Erythroblast (primary cell): Measurements from ENCODE around the gene EYS.
"Not testable (repeated sequence)": the region's sequence is repeated elsewhere in the genome, so short reads cannot be mapped to it uniquely, and the experiment has no call there.

Experiments
- DNase-seq, 2 experiments: peaks; one replicate each; lab custom pipeline; 2025; lab: John Stamatoyannopoulos, UW
- GATA1 ChIP-seq: IDR thresholded peaks from 2 replicates; pipeline ENCODE4 v1.6.1; 2011; ENCODE audit warnings: low read depth, mild to moderate bottlenecking, control low read depth, low read length, moderate library complexity
- POLR2A ChIP-seq: IDR thresholded peaks from 2 replicates; pipeline ENCODE4 v1.6.1; 2011; ENCODE audit warnings: mild to moderate bottlenecking, low read length

The EYS gene

DNA sequence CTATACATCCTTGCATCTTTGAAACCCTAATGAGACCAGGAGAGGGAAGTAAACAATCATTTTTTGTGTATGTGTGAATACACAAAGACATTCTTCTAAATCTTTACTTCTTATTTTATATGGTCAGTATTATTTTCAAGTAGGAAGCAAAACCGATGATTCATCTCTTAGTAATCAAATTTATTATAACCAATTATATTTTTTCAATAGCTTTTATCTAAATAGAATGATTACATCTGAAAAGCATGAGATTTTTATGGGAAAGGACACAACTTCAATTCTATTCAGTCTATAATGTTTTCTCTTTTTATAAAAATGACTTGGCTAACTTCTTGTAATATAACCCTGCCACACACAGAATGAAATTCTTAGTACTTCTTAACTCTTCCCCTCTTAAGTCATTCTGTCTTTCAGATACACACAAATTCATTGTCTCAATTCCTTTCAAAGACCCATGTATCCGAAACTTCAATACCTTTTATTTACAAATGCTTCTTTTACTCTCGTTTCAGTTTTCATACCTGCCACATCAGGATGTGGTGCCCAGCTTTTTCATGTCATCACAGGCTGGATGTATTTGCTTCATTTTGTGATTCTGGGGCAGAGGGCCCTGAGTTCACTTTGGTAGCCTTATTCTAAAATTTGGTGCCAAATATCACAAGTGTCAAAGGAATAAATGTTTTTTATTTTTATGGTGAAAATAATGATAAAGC is 1844.4 kb downstream of the EYS start:
- no peak for DNase-seq
- no peak for TF ChIP-seq POLR2A
- TF ChIP-seq GATA1 = no peak

DNA sequence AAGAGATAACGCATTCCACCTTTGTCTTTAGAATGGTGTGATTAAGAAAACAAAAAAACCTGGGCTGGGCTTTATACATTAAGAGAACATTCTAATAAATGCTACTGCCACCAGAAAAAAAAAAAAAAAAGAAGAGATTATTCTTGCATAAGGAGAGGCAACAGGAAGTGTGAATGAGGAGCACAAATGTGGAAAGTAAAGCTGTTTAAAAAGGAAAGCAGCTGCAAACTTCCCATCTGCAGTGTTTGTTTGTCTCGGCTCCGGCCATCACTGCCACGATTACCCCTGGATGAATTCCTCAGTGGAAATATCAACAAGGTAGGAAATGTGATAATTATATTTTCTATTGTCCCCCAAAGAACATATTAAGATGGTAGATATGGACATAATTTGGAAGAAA is 1847.5 kb downstream of the EYS start:
- no peak for DNase-seq
- TF ChIP-seq GATA1 (no peak), POLR2A (no peak)

DNA sequence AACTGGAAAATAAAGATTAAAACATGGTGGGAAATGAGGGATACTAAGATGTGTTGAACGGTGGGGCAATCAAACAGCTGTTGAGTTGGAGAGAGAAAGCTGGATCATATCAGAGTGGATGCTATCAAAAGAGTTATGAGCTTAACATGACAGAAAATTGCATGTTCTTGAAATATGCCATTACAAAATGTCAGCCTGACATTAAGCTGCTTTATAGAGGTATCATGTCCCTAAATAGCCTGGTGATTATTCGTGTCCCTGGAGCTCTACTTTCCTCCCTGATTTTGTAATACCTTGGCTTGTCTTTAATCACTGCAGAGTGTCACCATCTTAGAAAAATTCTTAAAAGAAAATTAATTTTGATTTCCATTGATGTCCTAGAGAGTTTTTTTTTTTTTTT is 1848.3 kb downstream of the EYS start:
- DNase-seq = no peak
- TF ChIP-seq POLR2A (no peak), GATA1 (no peak)

DNA sequence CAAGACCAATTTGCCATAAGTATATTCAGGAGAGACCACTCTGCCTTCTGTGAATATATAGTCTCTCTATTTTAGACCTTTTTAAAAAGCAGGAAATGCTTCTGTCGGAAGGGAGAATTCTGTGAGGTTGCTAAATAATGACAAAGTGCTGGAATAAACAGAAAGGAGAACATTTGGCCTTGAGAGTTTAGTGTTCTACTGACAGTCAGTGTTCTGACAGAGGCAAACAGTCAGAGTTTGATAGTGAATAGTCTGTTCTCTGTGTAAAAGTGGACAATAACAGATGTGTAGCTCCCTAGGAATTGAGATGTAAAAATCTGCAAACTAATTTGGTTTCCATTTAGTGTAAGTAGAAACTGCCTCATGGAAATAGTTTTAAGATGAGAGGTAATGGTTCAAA is 1850.8 kb downstream of the EYS start:
- TF ChIP-seq POLR2A (no peak), GATA1 (no peak)
- no peak for DNase-seq

DNA sequence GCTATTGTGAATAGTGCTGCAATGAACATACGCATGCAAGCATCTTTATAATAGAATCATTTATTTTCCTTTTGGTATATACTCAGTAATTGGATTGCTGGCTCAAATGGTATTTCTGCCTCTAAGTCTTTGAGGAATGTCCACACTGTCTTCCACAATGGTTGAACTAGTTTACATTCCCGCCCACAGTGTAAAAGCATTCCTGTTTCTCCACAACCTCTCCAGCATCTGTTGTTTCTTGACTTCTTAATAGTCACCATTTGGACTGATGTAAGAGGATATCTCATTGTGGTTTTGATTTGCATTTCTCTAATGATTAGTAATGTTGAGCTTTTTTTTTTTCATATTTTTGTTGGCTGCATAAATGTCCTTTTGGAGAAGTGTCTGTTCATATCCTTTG is 1862.7 kb downstream of the EYS start:
- TF ChIP-seq GATA1 (no peak), POLR2A (no peak)
- no peak for DNase-seq

DNA sequence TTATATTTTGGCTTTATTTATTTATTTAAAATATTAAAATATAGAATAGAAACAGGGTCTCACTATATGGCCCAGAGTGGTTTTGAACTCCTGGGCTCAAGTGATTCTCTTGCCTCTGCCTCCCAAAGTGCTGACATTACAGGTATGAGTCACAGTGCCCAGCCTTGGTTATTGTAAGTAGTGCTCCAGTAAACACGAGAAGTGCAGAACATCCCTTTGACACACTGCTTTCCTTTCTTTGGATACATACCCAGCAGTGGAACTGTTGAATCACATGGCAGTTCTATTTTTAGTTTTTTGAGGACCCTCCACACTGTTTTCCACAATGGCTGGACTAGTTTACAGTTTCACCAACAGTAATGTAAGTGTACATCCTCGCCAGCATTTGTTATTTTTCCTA is 1867.5 kb downstream of the EYS start:
- DNase-seq = no peak

DNA sequence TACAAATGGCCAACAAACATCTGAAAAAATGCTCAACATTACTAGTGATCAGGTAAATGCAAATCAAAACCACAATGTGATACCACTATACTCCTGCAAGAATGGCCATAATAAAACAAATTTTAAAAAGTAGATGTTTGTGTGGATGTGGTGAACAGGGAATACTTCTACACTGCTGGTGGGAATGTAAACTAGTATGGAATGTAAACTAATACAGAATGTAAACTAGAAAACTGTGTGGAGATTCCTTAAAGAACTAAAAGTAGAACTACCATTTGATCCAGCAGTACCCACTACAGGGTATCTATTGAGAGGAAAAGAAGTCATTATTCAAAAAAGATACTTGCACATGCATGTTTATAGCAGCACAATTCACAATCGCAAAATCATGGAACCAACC is 1878.3 kb downstream of the EYS start:
- DNase-seq = not testable (repeated sequence)

More for the DNA sequence above, 1867.5 kb downstream of the EYS start:
- TF ChIP-seq GATA1 = no peak
- TF ChIP-seq POLR2A = no peak

DNA sequence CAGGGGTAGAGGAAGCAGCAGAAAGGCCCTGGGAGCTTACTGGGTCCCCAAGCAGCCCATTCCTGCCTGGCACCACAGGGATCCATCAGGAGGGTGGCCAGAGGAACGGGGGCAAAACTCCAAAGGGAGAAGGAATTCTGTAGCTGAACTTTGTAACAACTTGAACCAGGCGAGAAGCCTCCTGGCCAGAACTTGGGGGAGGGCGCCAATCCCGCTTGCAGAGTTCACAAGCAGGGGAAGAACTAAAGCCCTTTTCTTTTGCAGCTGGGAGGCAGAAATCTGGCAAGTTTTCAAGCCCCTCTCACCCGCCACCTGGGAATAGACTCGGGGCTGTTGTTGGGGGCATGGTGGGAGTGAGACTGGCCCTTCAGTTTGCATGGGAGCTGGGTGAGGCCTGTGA is 1882.3 kb downstream of the EYS start:
- no peak for TF ChIP-seq GATA1
- no peak for DNase-seq

DNA sequence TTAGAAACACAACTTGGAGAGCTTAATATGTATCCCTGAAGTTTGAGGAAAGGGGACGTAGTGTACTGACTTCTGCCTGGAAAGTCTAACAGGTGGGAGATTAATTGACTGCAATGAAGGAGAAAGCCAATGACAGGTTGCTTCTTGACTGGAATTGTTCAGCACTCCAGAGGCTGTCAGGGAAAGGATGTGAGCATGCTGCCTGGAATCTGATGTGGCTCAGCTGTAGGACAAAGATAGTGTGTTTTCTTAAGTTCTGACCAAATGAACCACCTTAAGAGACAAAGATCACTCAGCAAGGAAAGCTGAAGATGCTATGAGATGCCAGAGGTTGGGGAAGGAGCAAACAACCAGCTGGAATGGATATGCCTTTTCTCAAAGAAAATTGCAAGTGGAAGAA is 1885.6 kb downstream of the EYS start:
- DNase-seq = no peak
- TF ChIP-seq GATA1 (no peak), POLR2A (no peak)

DNA sequence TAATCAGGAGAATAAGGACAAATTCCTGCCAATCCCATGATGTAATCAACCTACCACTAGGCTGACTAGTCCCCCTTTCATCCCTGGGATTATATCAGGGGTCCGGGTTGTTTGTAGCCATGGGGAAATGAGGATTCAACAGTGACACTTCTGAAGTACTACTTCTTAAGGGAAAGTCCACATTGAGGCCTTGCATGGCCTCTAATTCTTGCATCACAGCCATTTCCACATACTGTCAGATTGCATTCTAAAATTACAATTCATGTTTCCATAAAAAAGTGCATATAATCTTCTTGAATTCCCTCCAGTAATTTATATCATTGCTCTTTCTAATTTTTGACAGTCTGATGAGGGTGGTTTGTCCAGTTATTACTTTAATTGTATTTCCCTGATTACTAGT is 1887.2 kb downstream of the EYS start:
- TF ChIP-seq POLR2A = no peak
- no peak for TF ChIP-seq GATA1
- DNase-seq = no peak

DNA sequence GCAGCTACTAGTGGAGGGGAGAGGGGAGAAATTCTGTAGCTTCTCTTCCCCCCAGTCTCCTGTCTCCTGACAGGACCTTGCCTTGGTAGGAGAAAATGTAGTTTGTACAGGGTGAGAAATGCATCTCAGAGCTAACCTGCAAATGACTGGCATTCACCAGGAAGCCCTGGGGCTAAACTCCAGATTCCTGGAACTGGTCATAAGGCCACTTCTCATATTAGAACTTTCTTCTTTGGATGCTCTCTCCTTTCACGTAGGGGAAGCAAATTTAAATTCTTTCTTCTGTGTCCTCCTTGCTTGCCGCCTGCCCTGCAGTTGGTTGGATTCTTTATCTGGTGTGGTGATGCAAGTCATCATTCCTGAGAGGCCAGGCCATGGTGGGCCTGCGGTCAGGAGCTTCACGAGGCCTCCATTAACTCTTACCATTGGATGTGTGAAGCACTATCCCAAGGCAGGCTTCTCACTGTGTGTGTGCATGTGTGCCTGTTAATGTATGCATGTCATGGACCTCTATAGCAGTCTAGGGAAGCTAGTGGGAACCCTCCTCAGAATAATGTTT is 1889.5 kb downstream of the EYS start:
- DNase-seq = no peak

DNA sequence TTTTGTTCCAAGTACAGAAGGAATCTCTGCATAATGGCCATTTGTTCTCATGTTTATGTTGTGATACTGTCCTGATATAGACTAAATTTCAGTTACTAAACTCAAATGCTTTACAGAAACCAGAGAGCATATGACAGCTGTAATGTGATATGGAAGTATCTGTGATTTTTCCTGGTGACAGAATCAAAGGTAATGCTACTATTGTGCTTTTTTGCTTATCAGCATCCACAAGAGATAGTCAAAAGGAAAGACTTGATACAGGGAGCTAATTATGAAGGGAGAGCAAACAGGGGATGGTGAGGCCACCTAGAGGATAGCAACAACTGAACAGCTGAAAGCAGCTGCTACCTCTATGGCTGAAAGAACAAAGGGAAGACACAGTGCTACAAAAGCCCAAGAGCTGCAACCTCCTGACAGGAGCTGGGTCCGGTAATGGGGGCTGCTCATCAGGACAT is 1890.0 kb downstream of the EYS start:
- no peak for DNase-seq
- TF ChIP-seq GATA1 (no peak), POLR2A (no peak)

More for the DNA sequence above, 1889.5 kb downstream of the EYS start:
- TF ChIP-seq GATA1 (no peak), POLR2A (no peak)

DNA sequence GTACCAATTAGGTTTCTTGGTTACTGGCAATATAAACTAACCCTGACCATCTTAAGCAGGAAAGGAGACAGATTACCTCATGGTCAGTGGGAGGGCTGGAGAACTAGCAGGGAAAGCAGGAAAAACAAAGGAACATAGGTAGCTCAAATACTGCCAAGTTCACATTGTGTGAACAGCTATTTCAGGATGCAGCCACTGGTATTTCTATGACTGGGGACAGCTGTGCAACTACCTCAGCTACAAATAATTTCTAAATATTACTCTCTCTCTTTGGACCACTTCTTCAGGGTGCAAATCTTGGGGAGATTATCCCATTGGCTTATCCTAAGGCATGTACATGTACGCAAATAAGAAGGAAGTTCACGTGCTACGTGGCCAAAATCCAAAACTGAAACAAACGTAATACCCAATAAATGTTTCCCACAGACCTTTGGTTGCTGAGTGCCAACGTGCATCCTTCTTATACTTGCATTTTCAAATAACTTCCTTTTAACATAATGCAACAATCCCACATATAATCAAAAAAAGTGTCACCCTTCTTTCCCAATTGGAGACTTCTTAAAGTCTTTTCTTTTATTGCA is 1890.5 kb downstream of the EYS start:
- TF ChIP-seq GATA1 (no peak), POLR2A (no peak)
- DNase-seq = no peak

DNA sequence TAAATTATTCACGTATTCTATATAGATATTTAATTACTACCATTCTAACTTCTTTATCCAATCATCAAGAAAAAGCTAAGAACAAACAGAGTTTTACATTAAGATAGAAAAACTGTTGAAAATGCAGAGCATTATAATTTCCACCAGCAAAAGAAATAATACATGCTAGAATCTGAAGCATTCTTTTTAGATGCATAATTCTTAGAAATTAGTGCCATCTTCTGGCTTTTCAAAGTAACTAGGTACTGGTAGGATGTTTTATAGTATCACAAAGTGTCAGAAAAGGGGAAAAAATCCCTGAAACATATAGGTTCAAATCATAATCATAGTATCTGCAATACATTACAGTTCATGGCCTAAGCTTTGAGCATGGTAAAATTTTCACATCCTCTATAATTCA is 1892.6 kb downstream of the EYS start:
- DNase-seq = no peak
- no peak for TF ChIP-seq POLR2A
- no peak for TF ChIP-seq GATA1

DNA sequence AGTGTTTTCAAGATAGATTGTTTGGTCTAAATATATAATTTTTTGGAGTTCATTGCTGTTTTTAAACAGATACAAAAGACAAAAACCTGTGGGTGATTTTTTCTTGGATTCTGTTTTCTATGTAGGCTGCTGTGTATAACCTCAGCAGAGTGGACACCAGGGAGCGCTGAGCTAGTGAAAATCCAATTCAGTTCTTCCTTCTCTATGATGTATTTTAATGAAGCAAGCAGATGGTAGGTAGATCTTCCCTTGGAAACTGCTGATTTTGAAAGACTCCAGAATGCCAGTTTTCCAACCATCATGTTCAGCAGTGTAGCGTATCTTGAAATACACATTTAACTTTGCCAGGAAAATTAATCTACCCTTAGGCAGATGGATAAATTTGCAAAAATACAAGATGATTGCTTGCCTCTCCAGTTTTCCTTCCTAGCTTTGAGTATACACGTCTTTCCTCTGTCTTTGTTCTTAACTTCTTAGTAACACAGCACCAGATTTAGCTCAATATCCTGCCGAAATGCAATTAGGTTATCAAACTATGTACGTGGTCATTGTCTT is 1893.4 kb downstream of the EYS start:
- no peak for DNase-seq
- TF ChIP-seq POLR2A (no peak), GATA1 (no peak)
